ENCODE results near the gene IARS2.
"Not testable (repeated sequence)": the region's sequence is repeated elsewhere in the genome, so short reads cannot be mapped to it uniquely, and the experiment has no call there.

IARS2 gene

GRCh38 chr1:220076861-220077762 lies 16.8 kb upstream of the IARS2 start:
- Histone ChIP-seq H3K27me3 (ENCODE audit: control insufficient read depth in 2 of 2, insufficient read depth in 2 of 2, low read length in 2 of 2) (no peaks in the 10 kb centered on the region), H3K9ac (ENCODE audit: low read depth in 1 of 2, low read length in 2 of 2) (no peak overlapping the region), H3K4me1 (ENCODE audit: control insufficient read depth in 2 of 2, insufficient read depth in 2 of 2, low read length in 2 of 2) (no peaks in the 10 kb centered on the region), H3K9me3 (ENCODE audit: control insufficient read depth in 2 of 2, low read length in 2 of 2) (no peaks in the 10 kb centered on the region), H3K27ac (ENCODE audit: low read depth in 2 of 2, low read length in 2 of 2) (no peak overlapping the region), H3K36me3 (ENCODE audit: control insufficient read depth in 2 of 2, insufficient read depth in 2 of 2, low read length in 2 of 2) (peaks cover 14 to 27% of the 10 kb centered on the region in 2 donors), H3K4me3 (ENCODE audit: low read length in 2 of 2) (no peak overlapping the region)

GRCh38 chr1:220077887-220078286 lies 16.0 kb upstream of the IARS2 start:
- peaks cover 6 to 20% of the 10 kb centered on the region in 2 donors for H3K36me3 ChIP-seq (ENCODE audit: control insufficient read depth in 2 of 2, insufficient read depth in 2 of 2, low read length in 2 of 2)
- no peaks in the 10 kb centered on the region for H3K4me1 ChIP-seq (ENCODE audit: control insufficient read depth in 2 of 2, insufficient read depth in 2 of 2, low read length in 2 of 2)
- no peak overlapping the region for H3K9ac ChIP-seq (ENCODE audit: low read depth in 1 of 2, low read length in 2 of 2)
- H3K9me3 ChIP-seq (ENCODE audit: control insufficient read depth in 2 of 2, low read length in 2 of 2): no peaks in the 10 kb centered on the region
- no peak overlapping the region for H3K4me3 ChIP-seq (ENCODE audit: low read length in 2 of 2)
- no peaks in the 10 kb centered on the region for H3K27me3 ChIP-seq (ENCODE audit: control insufficient read depth in 2 of 2, insufficient read depth in 2 of 2, low read length in 2 of 2)
- no peak overlapping the region for H3K27ac ChIP-seq (ENCODE audit: low read depth in 2 of 2, low read length in 2 of 2)

GRCh38 chr1:220084460-220084859 lies 9.5 kb upstream of the IARS2 start:
- peaks cover 0 to 3% of the 10 kb centered on the region in 2 donors for H3K4me1 ChIP-seq (ENCODE audit: control insufficient read depth in 2 of 2, insufficient read depth in 2 of 2, low read length in 2 of 2)
- H3K9ac ChIP-seq (ENCODE audit: low read depth in 1 of 2, low read length in 2 of 2): no peak overlapping the region
- no peaks in the 10 kb centered on the region for H3K27me3 ChIP-seq (ENCODE audit: control insufficient read depth in 2 of 2, insufficient read depth in 2 of 2, low read length in 2 of 2)
- peaks cover 0 to 5% of the 10 kb centered on the region in 2 donors for H3K36me3 ChIP-seq (ENCODE audit: control insufficient read depth in 2 of 2, insufficient read depth in 2 of 2, low read length in 2 of 2)
- H3K4me3 ChIP-seq (ENCODE audit: low read length in 2 of 2): no peak overlapping the region
- H3K27ac ChIP-seq (ENCODE audit: low read depth in 2 of 2, low read length in 2 of 2): peak overlapping the region; percentile 16 to 34
- no peaks in the 10 kb centered on the region for H3K9me3 ChIP-seq (ENCODE audit: control insufficient read depth in 2 of 2, low read length in 2 of 2)

GRCh38 chr1:220086261-220086686 lies 7.7 kb upstream of the IARS2 start:
- H3K9me3 ChIP-seq (ENCODE audit: control insufficient read depth in 2 of 2, low read length in 2 of 2); H3K27ac ChIP-seq (ENCODE audit: low read depth in 2 of 2, low read length in 2 of 2); H3K9ac ChIP-seq (ENCODE audit: low read depth in 1 of 2, low read length in 2 of 2); H3K4me3 ChIP-seq (ENCODE audit: low read length in 2 of 2); H3K27me3 ChIP-seq (ENCODE audit: control insufficient read depth in 2 of 2, insufficient read depth in 2 of 2, low read length in 2 of 2); H3K4me1 ChIP-seq (ENCODE audit: control insufficient read depth in 2 of 2, insufficient read depth in 2 of 2, low read length in 2 of 2); H3K36me3 ChIP-seq (ENCODE audit: control insufficient read depth in 2 of 2, insufficient read depth in 2 of 2, low read length in 2 of 2): not testable (repeated sequence)

- H3K27ac ChIP-seq (ENCODE audit: low read depth in 2 of 2, low read length in 2 of 2): peak within 1 kb of the TSS; percentile 83 to 84
- no peaks in the 10 kb centered on the region for H3K9me3 ChIP-seq (ENCODE audit: control insufficient read depth in 2 of 2, low read length in 2 of 2)
- no peaks in the 10 kb centered on the region for H3K36me3 ChIP-seq (ENCODE audit: control insufficient read depth in 2 of 2, insufficient read depth in 2 of 2, low read length in 2 of 2)
- H3K4me1 ChIP-seq (ENCODE audit: control insufficient read depth in 2 of 2, insufficient read depth in 2 of 2, low read length in 2 of 2): peaks cover 2 to 5% of the 10 kb centered on the region in 2 donors
- peak within 1 kb of the TSS; percentile 93 to 97 for H3K4me3 ChIP-seq (ENCODE audit: low read length in 2 of 2)
- H3K9ac ChIP-seq (ENCODE audit: low read depth in 1 of 2, low read length in 2 of 2): peak within 1 kb of the TSS; percentile 76 to 79
- no peaks in the 10 kb centered on the region for H3K27me3 ChIP-seq (ENCODE audit: control insufficient read depth in 2 of 2, insufficient read depth in 2 of 2, low read length in 2 of 2)
These were observed 4.0 kb upstream of the IARS2 start, which contains the start of gene BPNT1 for GRCh38 chr1:220089650-220090556. Gene BPNT1 (minus strand): TSS chr1:220089788. CDS start chr1:220079846, 9,942 bp downstream.

GRCh38 chr1:220092694-220093093 lies 1.2 kb upstream of the IARS2 start:
- H3K27me3 ChIP-seq (ENCODE audit: control insufficient read depth in 2 of 2, insufficient read depth in 2 of 2, low read length in 2 of 2): no peaks in the 10 kb centered on the region
- H3K36me3 ChIP-seq (ENCODE audit: control insufficient read depth in 2 of 2, insufficient read depth in 2 of 2, low read length in 2 of 2): peaks cover 0 to 2% of the 10 kb centered on the region in 2 donors
- H3K9me3 ChIP-seq (ENCODE audit: control insufficient read depth in 2 of 2, low read length in 2 of 2): no peaks in the 10 kb centered on the region
- H3K4me1 ChIP-seq (ENCODE audit: control insufficient read depth in 2 of 2, insufficient read depth in 2 of 2, low read length in 2 of 2): peaks cover 7 to 10% of the 10 kb centered on the region in 2 donors
- no peak overlapping the region for H3K9ac ChIP-seq (ENCODE audit: low read depth in 1 of 2, low read length in 2 of 2)
- no peak overlapping the region for H3K4me3 ChIP-seq (ENCODE audit: low read length in 2 of 2)
- H3K27ac ChIP-seq (ENCODE audit: low read depth in 2 of 2, low read length in 2 of 2): no peak overlapping the region

- no peaks in the 10 kb centered on the region for H3K9me3 ChIP-seq (ENCODE audit: control insufficient read depth in 2 of 2, low read length in 2 of 2)
- no peak overlapping the region for H3K27ac ChIP-seq (ENCODE audit: low read depth in 2 of 2, low read length in 2 of 2)
- peak overlapping the region in 1 of 2 donors; percentile 62 for H3K4me3 ChIP-seq (ENCODE audit: low read length in 2 of 2)
- peaks cover 7 to 10% of the 10 kb centered on the region in 2 donors for H3K4me1 ChIP-seq (ENCODE audit: control insufficient read depth in 2 of 2, insufficient read depth in 2 of 2, low read length in 2 of 2)
- peaks cover 0 to 4% of the 10 kb centered on the region in 2 donors for H3K36me3 ChIP-seq (ENCODE audit: control insufficient read depth in 2 of 2, insufficient read depth in 2 of 2, low read length in 2 of 2)
- H3K27me3 ChIP-seq (ENCODE audit: control insufficient read depth in 2 of 2, insufficient read depth in 2 of 2, low read length in 2 of 2): no peaks in the 10 kb centered on the region
- H3K9ac ChIP-seq (ENCODE audit: low read depth in 1 of 2, low read length in 2 of 2): no peak overlapping the region
These were observed 444 bp upstream of the IARS2 start for GRCh38 chr1:220093361-220094015.

GRCh38 chr1:220099826-220100225 lies 5.9 kb downstream of the IARS2 start:
- no peak overlapping the region for H3K27ac ChIP-seq (ENCODE audit: low read depth in 2 of 2, low read length in 2 of 2)
- H3K36me3 ChIP-seq (ENCODE audit: control insufficient read depth in 2 of 2, insufficient read depth in 2 of 2, low read length in 2 of 2): peaks cover 21 to 36% of the 10 kb centered on the region in 2 donors
- no peak overlapping the region for H3K9ac ChIP-seq (ENCODE audit: low read depth in 1 of 2, low read length in 2 of 2)
- no peaks in the 10 kb centered on the region for H3K27me3 ChIP-seq (ENCODE audit: control insufficient read depth in 2 of 2, insufficient read depth in 2 of 2, low read length in 2 of 2)
- H3K4me1 ChIP-seq (ENCODE audit: control insufficient read depth in 2 of 2, insufficient read depth in 2 of 2, low read length in 2 of 2): peaks cover 5% of the 10 kb centered on the region in 2 donors
- no peak overlapping the region for H3K4me3 ChIP-seq (ENCODE audit: low read length in 2 of 2)
- no peaks in the 10 kb centered on the region for H3K9me3 ChIP-seq (ENCODE audit: control insufficient read depth in 2 of 2, low read length in 2 of 2)

GRCh38 chr1:220110473-220110872 lies 16.5 kb downstream of the IARS2 start:
- H3K4me1 ChIP-seq (ENCODE audit: control insufficient read depth in 2 of 2, insufficient read depth in 2 of 2, low read length in 2 of 2); H3K9me3 ChIP-seq (ENCODE audit: control insufficient read depth in 2 of 2, low read length in 2 of 2); H3K4me3 ChIP-seq (ENCODE audit: low read length in 2 of 2); H3K9ac ChIP-seq (ENCODE audit: low read depth in 1 of 2, low read length in 2 of 2); H3K27ac ChIP-seq (ENCODE audit: low read depth in 2 of 2, low read length in 2 of 2); H3K27me3 ChIP-seq (ENCODE audit: control insufficient read depth in 2 of 2, insufficient read depth in 2 of 2, low read length in 2 of 2): not testable (repeated sequence)
- H3K36me3 ChIP-seq (ENCODE audit: control insufficient read depth in 2 of 2, insufficient read depth in 2 of 2, low read length in 2 of 2): peaks cover 36 to 59% of the 10 kb centered on the region in 2 donors
